Measurements from ENCODE around the gene HMGN3.

The HMGN3 gene

GRCh38 chr6:79202556-79202955 lies 31.9 kb downstream of the HMGN3 start:
- H3K9me2 ChIP-seq (replicated peaks; ENCODE audit: insufficient read depth, low read length) = no peaks in the 10 kb centered on the region
- no peak overlapping the region for H3K4me3 ChIP-seq (ENCODE audit: insufficient read depth, low read length, poor library complexity, severe bottlenecking)
- no peaks in the 10 kb centered on the region for H3K36me3 ChIP-seq (ENCODE audit: low read length)
- H3K9ac ChIP-seq (ENCODE audit: low read length) = no peak overlapping the region
- no peaks in the 10 kb centered on the region; the same call in 1 of the 2 replicates for H3F3A ChIP-seq (ENCODE audit: insufficient read depth)
- H4K20me1 ChIP-seq (ENCODE audit: low read depth, low read length) = no peaks in the 10 kb centered on the region
- no peak for TF ChIP-seq CTCF (IDR thresholded peaks at IDR 0.05; ENCODE audit: insufficient read depth, low read length, poor library complexity, severe bottlenecking)
- no peaks in the 10 kb centered on the region for H3K9me3 ChIP-seq (ENCODE audit: insufficient read depth, low read length)
- H3K79me2 ChIP-seq (ENCODE audit: insufficient read depth, low read length) = no peaks in the 10 kb centered on the region
- H3K4me2 ChIP-seq (ENCODE audit: low read depth, low read length, poor library complexity, severe bottlenecking) = no peak overlapping the region
- H3K27ac ChIP-seq (ENCODE audit: low read depth, low read length) = no peak overlapping the region
- H2AFZ ChIP-seq (ENCODE audit: low read depth, low read length, severe bottlenecking) = no peak overlapping the region
- H3K27me3 ChIP-seq (ENCODE audit: low read length) = no peaks in the 10 kb centered on the region

GRCh38 chr6:79201983-79202382 lies 32.5 kb downstream of the HMGN3 start:
- H3K79me2 ChIP-seq (ENCODE audit: insufficient read depth, low read length) = no peaks in the 10 kb centered on the region
- H4K20me1 ChIP-seq (ENCODE audit: low read depth, low read length) = no peaks in the 10 kb centered on the region
- no peak overlapping the region for H2AFZ ChIP-seq (ENCODE audit: low read depth, low read length, severe bottlenecking)
- H3K27me3 ChIP-seq (ENCODE audit: low read length) = no peaks in the 10 kb centered on the region
- H3K9ac ChIP-seq (ENCODE audit: low read length) = no peak overlapping the region
- H3K9me3 ChIP-seq (ENCODE audit: insufficient read depth, low read length) = no peaks in the 10 kb centered on the region
- no peaks in the 10 kb centered on the region for H3K36me3 ChIP-seq (ENCODE audit: low read length)
- no peaks in the 10 kb centered on the region; the same call in 1 of the 2 replicates for H3F3A ChIP-seq (ENCODE audit: insufficient read depth)
- H3K4me3 ChIP-seq (ENCODE audit: insufficient read depth, low read length, poor library complexity, severe bottlenecking) = no peak overlapping the region
- TF ChIP-seq EZH2phosphoT487 (conservative IDR thresholded peaks at IDR 0.05; ENCODE audit: low read length) = no peak
- TF ChIP-seq CTCF (IDR thresholded peaks at IDR 0.05; ENCODE audit: insufficient read depth, low read length, poor library complexity, severe bottlenecking) = no peak
- H3K4me2 ChIP-seq (ENCODE audit: low read depth, low read length, poor library complexity, severe bottlenecking) = no peak overlapping the region
- H3K9me2 ChIP-seq (replicated peaks; ENCODE audit: insufficient read depth, low read length) = no peaks in the 10 kb centered on the region
- no peak overlapping the region for H3K27ac ChIP-seq (ENCODE audit: low read depth, low read length)

GRCh38 chr6:79201143-79201542 lies 33.3 kb downstream of the HMGN3 start:
- Histone ChIP-seq H3K4me3 (ENCODE audit: insufficient read depth, low read length, poor library complexity, severe bottlenecking) (no peak overlapping the region), H3K79me2 (ENCODE audit: insufficient read depth, low read length) (no peaks in the 10 kb centered on the region), H3K27me3 (ENCODE audit: low read length) (no peaks in the 10 kb centered on the region), H2AFZ (ENCODE audit: low read depth, low read length, severe bottlenecking) (no peak overlapping the region), H3K27ac (ENCODE audit: low read depth, low read length) (no peak overlapping the region), H3K9me2 (replicated peaks; ENCODE audit: insufficient read depth, low read length) (no peaks in the 10 kb centered on the region), H3K9me3 (ENCODE audit: insufficient read depth, low read length) (no peaks in the 10 kb centered on the region), H3F3A (ENCODE audit: insufficient read depth) (no peaks in the 10 kb centered on the region; the same call in 1 of the 2 replicates), H3K9ac (ENCODE audit: low read length) (no peak overlapping the region), H3K4me2 (ENCODE audit: low read depth, low read length, poor library complexity, severe bottlenecking) (no peak overlapping the region), H4K20me1 (ENCODE audit: low read depth, low read length) (no peaks in the 10 kb centered on the region), H3K36me3 (ENCODE audit: low read length) (no peaks in the 10 kb centered on the region)
- TF ChIP-seq CTCF (IDR thresholded peaks at IDR 0.05; ENCODE audit: insufficient read depth, low read length, poor library complexity, severe bottlenecking) (no peak), EZH2phosphoT487 (conservative IDR thresholded peaks at IDR 0.05; ENCODE audit: low read length) (no peak)
